Transverse colon (tissue), 4 donors: ENCODE results near the gene STK35. TPM values are rescaled to one million over a fixed set of nuclear protein-coding genes. Genes with fewer than 3 reads are reported as not detected.

Source experiments
- DNase-seq: peaks from one replicate; pipeline ENCODE4 v3.0.0-alpha.2; 2019
- H3K27ac ChIP-seq, 4 donors: fragments of 200-600 bp; sonication (generic); 2 replicates each; pipeline ENCODE4 v1.5.1; 2016 to 2018; ENCODE audit warnings: inconsistent platforms in 4 of 4
- H3K27me3 ChIP-seq: fragments of 200-600 bp; sonication (generic); 2 replicates; pipeline ENCODE4 v1.5.1; 2017; ENCODE audit warnings: inconsistent platforms
- H3K36me3 ChIP-seq, 4 donors: fragments of 200-600 bp; sonication (generic); 2 replicates each; pipeline ENCODE4 v1.5.1; 2017 to 2019; ENCODE audit warnings: inconsistent platforms in 4 of 4
- H3K4me1 ChIP-seq, 4 donors: fragments of 200-600 bp; sonication (generic); 2 replicates each; pipeline ENCODE4 v1.5.1; 2017 to 2020; ENCODE audit warnings: inconsistent platforms in 4 of 4
- H3K4me3 ChIP-seq, 4 donors: fragments of 200-600 bp; sonication (generic); 1 replicate in 1 of 4; 2 replicates in 3 of 4; pipeline versions ENCODE4 v1.5.1 to v1.6.1; 2017 to 2019; ENCODE audit warnings: inconsistent platforms in 4 of 4
- H3K9me3 ChIP-seq, 2 donors: fragments of 200-600 bp; sonication (generic); 2 replicates each; pipeline ENCODE4 v1.5.1; 2017 to 2019; ENCODE audit warnings: inconsistent platforms in 2 of 2
- CTCF ChIP-seq, 5 experiments: fragments of 200-600 bp in 3 of 5; fragments of 450-650 bp in 2 of 5; sonication (generic) in 3 of 5; IDR thresholded peaks; 1 replicate in 2 of 5; 2 replicates in 3 of 5; pipeline ENCODE4 v1.5.1; 2016 to 2017; ENCODE audit warnings: antibody characterized with exemption in 5 of 5, inconsistent platforms in 3 of 5, mild to moderate bottlenecking in 2 of 5, moderate library complexity in 1 of 5
- EP300 ChIP-seq: sonication (generic); formaldehyde crosslinking; IDR thresholded peaks from one replicate; pipeline ENCODE4 v1.6.1; 2017; ENCODE audit warnings: antibody characterized with exemption, low read depth
- POLR2A ChIP-seq: fragments of 450-650 bp; IDR thresholded peaks from one replicate; pipeline ENCODE4 v1.6.1; 2016; ENCODE audit warnings: antibody characterized with exemption, mild to moderate bottlenecking, moderate library complexity
- POLR2AphosphoS5 ChIP-seq, 3 donors: sonication (generic); formaldehyde crosslinking; IDR thresholded peaks; one replicate each; pipeline ENCODE4 v1.6.1; 2016; ENCODE audit warnings: antibody characterized with exemption in 3 of 3
- WGBS, 2 donors: methylation state at CpG; one replicate each; pipeline ENCODE4 v1.1.5; 2018; ENCODE audit warnings: low coverage in 1 of 2; 5-methylcytosine and 5-hydroxymethylcytosine counted together
- in situ Hi-C, 4 donors: fragments of 200-750 bp; cut with MboI; loops; one replicate each; pipeline versions ENCODE4 v1.15.0 to v1.15.1; 2017; ENCODE audit warnings: low sequenced_read_pairs in 3 of 4, low pct_ligation_motif_present in 1 of 4, low pct_unique_long_range_greater_than_20kb in 1 of 4
- intact Hi-C: fragments of 100-400 bp; cut with DNase I; formaldehyde crosslinking; loops from one replicate; pipeline ENCODE4 v1.15.1; 2023; ENCODE audit warnings: low total_unique reads
- total RNA-seq, 4 donors: library from RNA; depleted of rRNA; stranded (reverse); fragments of >200 nt; gene quantifications; one replicate each; pipeline ENCODE4 v1.1.0, GENCODE V29; 2016

The STK35 gene
- total RNA-seq, 4 donors from 2014 or later, result 19.9 to 27.9 (median 23.9) TPM

DNA sequence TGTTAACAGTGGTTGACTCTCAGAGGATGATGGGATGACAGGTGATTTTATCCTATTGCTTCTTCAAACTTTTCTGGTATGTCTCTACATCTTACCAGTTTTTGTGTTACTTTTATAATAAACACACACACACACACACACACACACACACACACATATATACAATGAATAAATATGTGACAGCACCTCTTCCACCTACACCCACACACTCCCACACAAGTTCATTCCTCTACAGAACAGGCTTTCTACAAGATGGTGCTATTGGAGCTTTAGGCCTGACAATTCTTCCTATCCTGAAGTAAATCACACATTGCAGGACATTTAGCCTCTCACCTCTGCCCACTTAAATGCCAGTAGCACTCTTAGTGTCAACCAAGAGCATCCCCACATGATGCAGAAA lies 46.7 kb upstream of the STK35 start:
- peaks cover 22% of the 10 kb centered on the region for H3K27me3 ChIP-seq
- H3K4me1 ChIP-seq, result no peaks in the 10 kb centered on the region
- no peak overlapping the region for H3K27ac ChIP-seq
- H3K4me3 ChIP-seq, result no peak overlapping the region
- in situ Hi-C loops (no loop called here), intact Hi-C loops (no loop called here)
- TF ChIP-seq POLR2A (no peak), CTCF (IDR thresholded peaks at IDR 0.05) (no peak), EP300 (no peak), POLR2AphosphoS5 (IDR thresholded peaks at IDR 0.05) (no peak)
- DNase-seq, result no peak
- H3K9me3 ChIP-seq, result peaks cover 0 to 3% of the 10 kb centered on the region in 2 donors
- no peaks in the 10 kb centered on the region for H3K36me3 ChIP-seq

- Histone ChIP-seq H3K36me3 (no peaks in the 10 kb centered on the region), H3K27me3 (peaks cover 10% of the 10 kb centered on the region), H3K4me1 (no peaks in the 10 kb centered on the region), H3K27ac (no peak overlapping the region), H3K4me3 (no peak overlapping the region), H3K9me3 (no peaks in the 10 kb centered on the region)
- WGBS, 2 donors, result 80 to 84% methylated on average over 1 to 2 of the region's 2 CpGs
- in situ Hi-C loops, result no loop called here
- no peak for TF ChIP-seq EP300
- no peak for TF ChIP-seq POLR2AphosphoS5 (IDR thresholded peaks at IDR 0.05)
- no peak for TF ChIP-seq CTCF (IDR thresholded peaks at IDR 0.05)
- no peak for TF ChIP-seq POLR2A
- DNase-seq, result no peak
- intact Hi-C loops, result no loop called here
These were observed 42.2 kb upstream of the STK35 start for GRCh38 chr20:2059411-2059810.

GRCh38 chr20:2065099-2065498 lies 36.5 kb upstream of the STK35 start:
- 62 to 64% methylated on average over 3 of the region's 3 CpGs for WGBS, 2 donors
- intact Hi-C loops, result no loop called here
- Histone ChIP-seq H3K9me3 (no peaks in the 10 kb centered on the region), H3K36me3 (no peaks in the 10 kb centered on the region), H3K27ac (no peak overlapping the region), H3K4me3 (no peak overlapping the region), H3K4me1 (no peaks in the 10 kb centered on the region), H3K27me3 (peaks cover 50% of the 10 kb centered on the region)
- in situ Hi-C loops, result no loop called here
- no peak for DNase-seq
- TF ChIP-seq POLR2AphosphoS5 (IDR thresholded peaks at IDR 0.05) (no peak), CTCF (IDR thresholded peaks at IDR 0.05) (no peak), POLR2A (no peak), EP300 (no peak)

GRCh38 chr20:2066461-2067122 lies 35.0 kb upstream of the STK35 start:
- no peaks in the 10 kb centered on the region for H3K9me3 ChIP-seq
- peaks cover 57% of the 10 kb centered on the region for H3K27me3 ChIP-seq
- H3K27ac ChIP-seq, result no peak overlapping the region
- WGBS, 2 donors, result 74 to 79% methylated on average over 2 of the region's 2 CpGs
- in situ Hi-C loops, result no loop called here
- H3K36me3 ChIP-seq, result no peaks in the 10 kb centered on the region
- intact Hi-C loops, result no loop called here
- TF ChIP-seq POLR2A (no peak), CTCF (IDR thresholded peaks at IDR 0.05) (no peak), POLR2AphosphoS5 (IDR thresholded peaks at IDR 0.05) (no peak), EP300 (no peak)
- H3K4me1 ChIP-seq, result no peaks in the 10 kb centered on the region
- DNase-seq, result no peak
- H3K4me3 ChIP-seq, result no peak overlapping the region
